ENCODE data around the gene TRAF1.

- TF ChIP-seq CTCF (IDR thresholded peaks at IDR 0.05) (no peak), POLR2A (IDR thresholded peaks at IDR 0.05) (no peak)
Observed at GRCh38 chr9:120935383-120935857, 8.8 kb upstream of the TRAF1 start.
